Glomerular endothelial cell (primary cell): ENCODE data around the gene FAM200B. TPM values are rescaled to one million over a fixed set of nuclear protein-coding genes. Genes with fewer than 3 reads are reported as not detected.

Source experiments
- DNase-seq: peaks from one replicate; pipeline ENCODE4 v3.0.0-alpha.2; 2011; ENCODE audit warnings: low read depth, low spot score; ENCODE audit errors: extremely low read depth
- total RNA-seq: library from RNA; depleted of rRNA; stranded (reverse); fragments of >200 nt; gene quantifications from 2 replicates; pipeline ENCODE4 v1.2.3, GENCODE V29; 2015

The FAM200B gene
- total RNA-seq, 1 donor from 2014 or later = 40.2 TPM

DNA sequence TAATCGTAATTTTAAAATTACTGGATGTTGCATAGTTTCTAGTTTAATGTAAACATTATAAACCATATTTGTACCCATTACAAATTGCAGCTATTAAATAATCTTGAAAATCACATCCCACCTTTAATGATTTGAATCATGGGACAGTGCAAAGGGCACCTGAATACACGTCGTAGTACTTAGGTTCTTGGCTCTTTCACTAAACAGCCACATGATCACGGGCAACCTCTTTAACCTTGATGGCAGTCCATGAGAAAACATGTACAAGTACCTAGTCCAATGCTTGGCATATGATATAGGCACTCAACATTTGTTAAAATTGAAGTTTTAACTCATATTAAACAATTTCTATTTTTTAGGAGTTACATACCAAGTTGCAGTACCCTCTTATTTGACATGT, 14.6 kb upstream of the FAM200B start:
- DNase-seq = no peak

- DNase-seq = no peak
Measured at GRCh38 chr4:15668566-15669435, 12.8 kb upstream of the FAM200B start.

DNA sequence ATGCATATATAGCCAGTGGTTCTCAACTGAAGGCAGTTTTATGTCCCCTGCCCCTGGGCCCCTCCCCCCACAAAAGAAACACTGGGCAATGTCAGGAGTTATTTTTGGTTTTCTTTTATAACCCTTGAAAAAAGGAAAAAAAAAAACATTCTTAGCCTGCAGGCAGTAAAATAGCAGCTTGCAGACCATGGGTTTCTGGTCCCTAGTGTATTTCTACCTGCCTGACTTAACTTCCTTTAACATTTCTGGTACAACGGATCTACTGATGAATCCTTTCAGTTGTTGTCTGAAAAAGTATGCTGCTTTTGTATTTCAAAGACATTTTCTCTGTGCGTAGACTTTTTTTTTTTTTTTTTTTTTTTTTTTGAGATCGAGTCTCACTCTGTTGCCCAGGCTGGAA, 11.1 kb upstream of the FAM200B start:
- no peak for DNase-seq

DNA sequence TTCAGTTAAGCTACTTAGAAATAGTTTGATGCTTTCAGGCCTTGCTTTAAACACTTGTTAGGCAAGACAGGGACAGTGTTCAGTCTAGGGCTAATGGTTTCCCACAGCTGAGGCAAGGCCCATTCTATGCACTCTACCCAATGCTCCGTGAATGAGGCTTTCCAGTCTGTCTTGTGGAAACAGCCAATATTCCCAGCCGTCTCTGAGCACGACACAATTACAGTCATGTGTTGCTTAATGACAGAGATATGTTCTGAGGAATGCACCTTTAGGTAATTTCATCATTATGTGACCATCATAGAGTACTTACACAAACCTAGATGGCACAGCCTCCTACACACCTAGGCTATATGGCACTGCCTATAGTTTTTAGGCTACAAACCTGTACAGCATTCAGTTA, 9.5 kb upstream of the FAM200B start:
- no peak for DNase-seq

GRCh38 chr4:15673337-15673736, 8.3 kb upstream of the FAM200B start:
- no peak for DNase-seq

GRCh38 chr4:15674046-15674445, 7.6 kb upstream of the FAM200B start:
- no peak for DNase-seq

- no peak for DNase-seq
Measured at GRCh38 chr4:15674926-15675325, 6.7 kb upstream of the FAM200B start.

- DNase-seq = no peak
Measured at GRCh38 chr4:15675356-15675755, 6.3 kb upstream of the FAM200B start.

- DNase-seq = no peak
Measured at GRCh38 chr4:15676039-15676438, 5.6 kb upstream of the FAM200B start.

DNA sequence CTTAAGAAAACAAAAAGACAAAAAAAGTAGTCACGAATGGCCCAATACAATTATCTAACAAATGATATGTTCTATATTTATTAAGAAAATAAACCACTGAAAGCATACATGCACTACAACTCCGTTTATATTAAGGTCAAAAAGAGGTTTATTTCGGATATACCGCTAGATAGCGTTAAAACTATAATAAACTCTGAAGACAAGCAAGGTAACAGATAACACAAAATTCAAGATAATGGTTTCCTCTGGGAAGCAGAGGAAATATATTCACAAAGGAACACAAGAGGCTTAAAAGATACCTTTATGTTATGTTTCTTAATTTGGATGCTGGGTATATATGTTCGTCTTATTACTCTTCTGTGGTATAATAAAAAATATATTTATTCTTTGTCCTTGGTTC, 4.7 kb upstream of the FAM200B start:
- no peak for DNase-seq

DNA sequence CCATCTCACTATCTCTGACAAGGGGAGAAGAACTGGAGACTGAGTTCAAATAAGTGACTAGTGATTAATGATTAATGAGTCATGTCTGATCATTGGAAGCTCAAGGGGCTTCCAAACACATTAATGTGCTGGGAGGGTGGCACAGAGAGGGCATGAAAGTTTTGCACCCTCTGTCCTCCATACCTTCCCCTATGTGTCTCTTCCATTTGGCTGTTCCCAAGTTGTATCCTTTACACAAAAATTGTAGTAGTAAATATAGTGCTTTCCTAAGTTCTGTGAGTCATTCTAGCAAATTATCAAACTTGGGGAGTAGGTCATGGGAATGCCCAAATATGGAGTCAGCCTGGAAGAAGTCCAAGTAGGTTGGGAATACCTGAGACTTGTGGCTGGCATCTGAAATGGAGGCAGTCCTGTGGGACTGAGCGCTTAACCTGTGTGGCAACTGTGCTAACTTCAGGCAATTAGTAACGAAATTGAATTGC, 4.1 kb upstream of the FAM200B start:
- DNase-seq = no peak

- DNase-seq = no peak
Measured at GRCh38 chr4:15681067-15681371, 608 bp upstream of the FAM200B start.

GRCh38 chr4:15682242-15683142, 865 bp downstream of the FAM200B start:
- no peak for DNase-seq

- DNase-seq = no peak
Measured at GRCh38 chr4:15683143-15683495, 1.5 kb downstream of the FAM200B start.

- no peak for DNase-seq
Measured at GRCh38 chr4:15684498-15684897, 2.9 kb downstream of the FAM200B start.

- DNase-seq = no peak
Measured at GRCh38 chr4:15688051-15688450, 6.4 kb downstream of the FAM200B start.

GRCh38 chr4:15689540-15689939, 7.9 kb downstream of the FAM200B start:
- DNase-seq = no peak

GRCh38 chr4:15690020-15690809, 8.6 kb downstream of the FAM200B start:
- DNase-seq = peak; percentile 79

GRCh38 chr4:15691346-15692135, 9.9 kb downstream of the FAM200B start:
- DNase-seq = no peak

DNA sequence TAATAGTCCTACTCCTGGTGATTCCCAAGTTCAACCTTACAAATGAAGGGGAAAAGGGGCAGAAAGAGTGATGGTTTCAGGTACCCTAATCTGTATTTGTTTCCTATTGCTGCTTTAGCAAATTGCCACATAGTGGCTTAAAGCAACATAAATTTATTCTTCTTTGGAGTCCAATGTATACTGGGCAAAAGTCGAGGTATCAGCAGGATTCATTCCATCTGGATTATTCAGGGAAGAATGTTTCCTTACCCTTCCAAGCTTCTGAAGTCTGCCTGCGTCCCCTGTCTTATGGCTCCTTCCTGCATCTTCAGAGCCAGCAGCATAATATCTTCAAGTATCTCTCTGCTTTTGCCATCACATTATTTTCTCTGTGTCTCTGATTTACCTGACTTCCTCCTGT, 11.0 kb downstream of the FAM200B start:
- no peak for DNase-seq
